Measurements from ENCODE around the gene ADARB2.
"Not testable (repeated sequence)": the region's sequence is repeated elsewhere in the genome, so short reads cannot be mapped to it uniquely, and the experiment has no call there.

Gene ADARB2

GRCh38 chr10:1233031-1233430, 504.3 kb downstream of the ADARB2 start:
- DNase-seq, result no peak

- no peak for DNase-seq
Observed at GRCh38 chr10:1232164-1232911, 505.0 kb downstream of the ADARB2 start.

GRCh38 chr10:1230592-1231275, 506.6 kb downstream of the ADARB2 start:
- DNase-seq, result no peak

- DNase-seq, result no peak
Observed at GRCh38 chr10:1230138-1230537, 507.2 kb downstream of the ADARB2 start.

GRCh38 chr10:1229574-1229973, 507.8 kb downstream of the ADARB2 start:
- DNase-seq, result no peak

GRCh38 chr10:1229116-1229515, 508.2 kb downstream of the ADARB2 start:
- no peak for DNase-seq

DNA sequence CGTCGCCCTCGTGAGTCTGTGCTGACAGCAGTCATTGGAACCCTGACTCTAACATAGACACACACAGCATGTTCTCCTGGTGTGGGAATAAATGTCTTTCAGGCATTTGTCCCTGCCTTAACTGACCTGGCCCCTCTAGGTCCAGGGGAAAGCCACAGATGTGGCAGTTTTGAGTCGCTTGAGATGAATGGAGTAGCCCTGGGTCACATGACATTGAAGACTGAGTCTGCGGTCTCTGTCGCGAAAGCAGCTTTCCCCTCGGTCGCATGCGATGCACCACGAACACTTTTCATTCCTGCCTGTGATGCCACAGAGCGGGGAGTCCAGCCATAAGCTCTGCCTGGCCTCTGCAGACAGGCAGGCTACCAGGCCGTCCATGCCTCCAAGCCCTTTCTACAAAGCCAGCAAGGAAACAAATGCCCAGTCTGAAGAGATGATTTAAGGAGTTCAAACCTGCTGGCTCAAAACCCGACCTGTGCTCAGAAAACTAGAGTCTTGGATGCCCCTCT, 508.8 kb downstream of the ADARB2 start:
- no peak for DNase-seq

DNA sequence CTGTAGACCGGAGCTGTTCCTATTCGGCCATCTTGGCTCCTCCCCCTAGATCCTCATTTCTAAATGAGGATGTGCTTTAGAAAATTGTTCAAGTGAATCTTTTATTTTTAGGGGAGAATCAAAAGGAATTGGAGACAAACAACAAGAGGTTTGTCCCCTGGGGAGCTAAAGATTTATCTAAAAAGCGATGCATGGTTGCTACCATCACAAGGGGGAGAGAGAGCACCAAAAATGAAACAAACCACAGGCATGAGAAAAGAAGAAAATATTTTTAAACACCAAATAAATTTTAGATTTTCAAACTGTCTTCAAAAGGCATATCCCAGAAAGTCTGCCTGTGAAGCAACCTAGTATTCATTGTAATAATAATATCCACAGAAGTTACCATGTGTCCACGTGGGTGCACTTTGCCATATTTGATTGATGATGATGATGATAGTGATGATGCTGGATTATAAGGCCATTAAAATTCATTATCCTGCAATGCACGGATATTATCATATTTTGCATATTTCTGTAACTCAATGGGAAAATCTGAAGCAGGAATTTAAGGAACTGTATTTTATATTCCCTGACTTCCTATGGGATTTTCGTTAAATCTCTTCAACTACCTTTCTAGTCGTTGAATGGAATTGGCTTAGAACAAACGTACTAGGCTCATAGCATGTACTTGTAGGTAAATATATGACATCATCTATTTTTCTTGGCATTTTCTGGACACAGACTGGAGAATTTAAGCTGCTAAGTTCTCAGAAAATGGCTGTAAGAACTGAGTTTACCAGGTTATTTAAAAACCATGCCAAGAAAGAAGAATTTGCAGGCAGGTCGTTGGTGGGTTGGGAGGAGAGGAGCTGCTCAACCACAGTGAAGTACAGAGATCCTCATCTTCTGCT, 509.6 kb downstream of the ADARB2 start:
- no peak for DNase-seq

- DNase-seq, result peak; percentile 9
Observed at GRCh38 chr10:1226907-1227306, 510.4 kb downstream of the ADARB2 start.

GRCh38 chr10:1219874-1220273, 517.5 kb downstream of the ADARB2 start:
- not testable (repeated sequence) for DNase-seq

GRCh38 chr10:1217661-1218060, 519.7 kb downstream of the ADARB2 start:
- no peak for DNase-seq

DNA sequence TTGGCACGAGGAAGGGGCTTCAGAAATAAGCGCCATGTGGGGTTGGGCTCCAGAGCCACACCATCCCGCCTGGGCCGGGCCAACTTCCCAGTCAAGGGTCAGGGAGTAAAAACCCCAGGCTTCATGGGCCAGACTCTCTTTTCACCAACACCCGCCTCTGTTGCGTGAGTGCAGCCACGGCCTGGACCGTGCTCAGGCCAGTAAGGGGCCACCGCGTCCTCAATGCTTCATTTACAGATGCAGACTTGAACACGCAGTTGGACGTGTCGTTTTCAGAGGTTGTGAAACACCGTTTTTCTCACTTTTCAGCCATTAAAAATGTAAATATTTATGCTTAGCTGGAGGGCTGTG, 520.1 kb downstream of the ADARB2 start:
- no peak for DNase-seq

- DNase-seq, result no peak
Observed at GRCh38 chr10:1216574-1217236, 520.6 kb downstream of the ADARB2 start.

DNA sequence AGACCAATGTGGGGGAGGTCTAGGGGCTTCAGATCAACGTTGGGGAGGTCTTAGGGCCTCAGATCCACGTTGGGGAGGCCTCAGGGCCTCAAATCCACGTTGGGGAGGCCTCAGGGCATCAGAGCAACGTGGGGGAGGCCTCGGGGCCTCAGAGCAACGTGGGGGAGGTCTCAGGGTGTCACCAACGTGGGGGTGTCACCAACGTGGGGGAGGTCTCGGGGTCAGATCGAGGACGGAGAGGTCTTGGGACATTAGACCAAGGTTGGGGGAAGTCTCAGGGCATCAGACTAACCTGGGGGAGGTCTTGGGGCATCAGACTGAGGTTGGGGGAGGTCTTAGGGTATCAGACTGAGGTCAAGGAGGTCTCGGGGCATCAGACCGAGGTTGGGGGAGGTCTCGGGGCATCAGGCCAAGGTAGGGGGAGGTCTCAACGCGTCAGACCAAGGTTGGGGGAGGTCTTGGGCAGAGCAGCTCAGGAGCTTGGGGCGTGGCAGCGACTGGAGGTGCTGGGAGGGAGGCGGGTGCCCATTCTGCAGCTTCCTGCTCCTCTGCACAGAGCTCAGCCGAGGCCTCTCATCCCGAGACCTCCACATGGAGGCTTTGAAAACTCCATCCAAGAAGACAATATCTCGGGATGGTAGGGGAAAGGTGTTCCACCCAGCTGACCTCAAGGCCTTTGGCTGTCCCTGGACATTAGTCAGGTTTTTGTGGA, 521.3 kb downstream of the ADARB2 start:
- no peak for DNase-seq

GRCh38 chr10:1214882-1215540, 522.3 kb downstream of the ADARB2 start:
- no peak for DNase-seq

DNA sequence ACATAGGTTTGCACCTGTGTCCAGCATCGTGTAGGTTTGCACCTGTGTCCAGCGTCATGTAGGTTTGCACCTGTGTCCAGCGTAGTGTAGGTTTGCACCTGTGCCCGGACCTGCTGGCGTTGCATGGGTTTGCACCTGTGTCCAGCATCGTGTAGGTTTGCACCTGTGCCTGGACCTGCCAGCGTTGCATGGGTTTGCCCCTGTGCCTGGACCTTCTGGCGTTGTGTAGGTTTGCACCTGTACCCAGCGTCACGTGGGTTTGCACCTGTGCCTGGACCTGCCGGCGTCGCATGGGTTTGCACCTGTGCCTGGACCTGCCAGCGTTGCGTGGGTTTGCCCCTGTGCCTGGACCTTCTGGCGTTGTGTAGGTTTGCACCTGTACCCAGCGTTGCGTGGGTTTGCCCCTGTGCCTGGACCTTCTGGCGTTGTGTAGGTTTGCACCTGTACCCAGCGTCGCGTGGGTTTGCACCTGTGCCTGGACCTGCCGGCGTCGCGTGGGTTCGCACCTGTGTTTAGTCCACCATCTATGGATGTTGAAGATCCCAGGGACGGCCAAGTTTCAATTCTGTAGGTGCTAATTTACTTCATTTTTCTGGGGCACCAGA, 523.2 kb downstream of the ADARB2 start:
- no peak for DNase-seq

DNA sequence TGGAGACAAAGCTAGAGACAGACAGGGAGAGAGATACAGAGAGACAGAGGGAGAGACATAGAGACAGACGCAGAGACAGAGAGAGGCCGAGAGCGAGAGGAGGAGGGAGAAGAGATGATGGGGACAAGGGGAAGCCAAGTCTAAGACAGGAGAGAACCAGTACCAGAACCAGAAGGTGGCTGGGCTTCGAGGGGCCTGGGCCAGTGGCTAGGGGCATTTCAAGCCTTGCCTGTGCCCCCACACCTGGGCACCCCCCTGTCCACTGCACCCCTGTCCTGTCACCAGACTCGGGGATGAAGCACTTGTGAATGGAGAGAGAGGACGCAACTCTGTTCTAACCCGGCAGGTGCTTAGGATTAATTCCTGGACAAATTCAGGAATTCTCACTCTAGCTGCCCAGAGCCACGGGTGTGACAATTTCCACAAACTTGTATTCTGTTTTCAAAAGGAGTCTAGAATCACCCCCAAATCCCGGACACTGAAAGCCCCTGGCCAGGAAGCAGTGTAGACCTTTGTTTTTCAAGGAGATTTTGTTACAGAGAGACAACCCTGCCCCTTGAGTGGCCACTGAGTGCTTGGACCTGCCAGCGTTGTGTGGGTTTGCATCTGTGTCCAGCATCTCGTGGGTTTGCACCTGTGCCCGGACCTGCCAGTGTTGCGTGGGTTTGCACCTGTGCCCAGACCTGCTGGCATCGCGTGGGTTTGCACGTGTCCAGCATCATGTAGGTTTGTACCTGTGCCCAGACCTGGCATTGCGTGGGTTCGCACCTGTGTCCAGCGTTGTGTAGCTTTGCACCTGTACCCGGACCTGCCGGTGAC, 523.9 kb downstream of the ADARB2 start:
- DNase-seq, result no peak

DNA sequence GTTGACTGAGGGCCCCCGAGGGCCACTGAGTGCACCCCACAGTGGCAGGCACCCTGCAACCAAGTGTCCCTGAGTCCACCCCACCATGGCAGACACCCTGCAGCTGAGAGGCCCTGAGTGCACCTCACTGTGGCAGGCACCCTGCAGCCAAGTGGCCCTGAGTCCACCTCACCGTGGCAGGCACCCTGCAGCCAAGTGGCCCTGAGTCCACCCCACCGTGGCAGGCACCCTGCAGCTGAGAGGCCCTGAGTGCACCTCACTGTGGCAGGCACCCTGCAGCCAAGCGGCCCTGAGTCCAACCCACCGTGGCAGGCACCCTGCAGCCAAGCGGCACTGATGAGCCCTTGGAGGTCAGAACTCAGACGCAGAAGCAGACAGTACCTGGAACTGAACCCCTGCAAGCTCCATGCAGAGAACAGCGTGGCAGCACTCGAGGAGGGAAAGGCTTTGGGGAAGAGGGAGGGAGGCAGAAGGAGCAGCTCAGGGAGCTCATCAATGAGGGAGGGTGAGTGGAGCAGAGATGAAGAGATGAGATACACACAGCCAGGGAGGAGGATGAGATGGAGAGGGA, 524.7 kb downstream of the ADARB2 start:
- DNase-seq, result no peak

DNA sequence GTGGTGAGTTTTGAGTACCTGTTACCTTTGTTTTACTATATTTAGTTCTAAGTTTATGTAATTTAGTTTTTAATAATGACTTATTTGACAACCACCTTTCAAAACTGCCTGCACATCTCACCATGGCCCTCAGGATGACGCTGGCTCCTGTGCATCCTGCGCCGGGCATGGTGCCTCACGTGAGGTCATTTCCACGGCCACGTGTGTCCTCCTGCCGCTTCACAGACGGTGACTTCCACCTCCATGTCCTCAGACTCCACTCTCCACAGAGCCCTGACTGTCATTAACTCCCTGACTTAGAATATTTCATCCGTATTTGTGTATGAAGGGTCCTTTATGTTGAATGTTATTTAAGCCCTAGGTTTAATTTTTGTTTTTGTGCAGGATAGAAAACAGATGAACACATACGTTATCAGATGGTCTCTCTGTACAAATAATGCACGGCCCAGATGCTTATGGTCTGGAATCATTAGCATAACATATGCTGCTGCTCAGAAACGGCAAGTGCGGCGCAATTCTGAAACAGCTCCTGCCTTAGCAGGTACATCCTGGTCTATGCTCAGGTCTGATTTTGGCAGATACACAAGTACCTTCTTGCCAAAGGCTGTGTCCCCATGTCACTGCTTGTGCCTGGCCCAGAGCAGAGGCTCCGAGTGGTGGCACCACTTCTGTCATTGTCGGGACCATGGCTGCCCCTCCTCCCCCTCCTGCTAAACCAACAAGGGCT, 525.3 kb downstream of the ADARB2 start:
- no peak for DNase-seq
